GM19372 (cell line): ENCODE measurements around the gene FN1.

Experiments used
- ATAC-seq: cut with Tn5 transposase; IDR thresholded peaks from one replicate; pipeline ENCODE4 v1.9.1; 2021; ENCODE audit warnings: mild to moderate bottlenecking, low read depth, moderate library complexity; ENCODE audit not compliant: unreplicated experiment

The FN1 gene

DNA sequence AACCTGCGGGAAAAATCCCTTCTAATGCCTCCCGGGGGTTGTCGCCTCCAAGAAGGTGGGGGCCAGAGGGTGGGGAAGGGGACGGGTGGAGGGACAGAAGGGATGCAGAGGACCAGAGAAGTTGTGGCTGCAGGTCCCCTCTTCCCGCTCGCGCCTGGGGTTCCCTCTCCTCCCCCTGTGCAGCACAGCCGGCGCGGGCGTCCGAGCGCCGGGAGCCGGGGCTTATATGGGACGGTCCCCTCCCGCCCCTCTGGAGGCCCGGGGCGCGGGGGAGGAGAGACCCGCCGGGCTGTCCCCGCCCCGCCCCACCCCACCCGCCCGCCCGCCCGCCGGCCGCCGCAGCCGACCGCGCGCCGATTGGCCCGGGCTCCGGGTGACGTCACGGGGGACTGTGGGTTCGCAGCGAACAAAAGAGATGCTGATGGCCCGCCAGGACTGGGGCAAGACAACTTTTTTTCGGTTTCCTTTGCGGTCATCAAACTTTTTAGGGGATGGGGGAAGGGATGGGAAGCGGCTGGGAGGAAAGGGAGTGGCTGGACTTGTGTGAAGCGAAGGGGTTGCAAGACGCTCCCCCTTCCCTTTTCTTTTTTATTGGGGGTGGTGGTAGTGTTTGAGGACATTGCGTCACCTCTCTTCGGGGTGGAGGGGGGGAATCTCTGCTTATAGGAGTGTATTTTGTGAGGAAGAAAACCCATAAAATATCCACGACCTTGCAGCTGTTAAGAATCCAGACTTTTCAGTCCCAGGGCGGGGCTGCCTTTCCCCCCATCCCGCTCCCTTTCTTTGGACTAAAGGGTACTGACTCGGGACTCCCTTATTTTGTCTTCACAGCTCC, at the start of gene FN1:
FN1 (minus strand) TSS at position 199 of the 835 bp plus-strand sequence. CDS start 266 bp downstream, outside the sequence.
- peak; percentile 95 for ATAC-seq

DNA sequence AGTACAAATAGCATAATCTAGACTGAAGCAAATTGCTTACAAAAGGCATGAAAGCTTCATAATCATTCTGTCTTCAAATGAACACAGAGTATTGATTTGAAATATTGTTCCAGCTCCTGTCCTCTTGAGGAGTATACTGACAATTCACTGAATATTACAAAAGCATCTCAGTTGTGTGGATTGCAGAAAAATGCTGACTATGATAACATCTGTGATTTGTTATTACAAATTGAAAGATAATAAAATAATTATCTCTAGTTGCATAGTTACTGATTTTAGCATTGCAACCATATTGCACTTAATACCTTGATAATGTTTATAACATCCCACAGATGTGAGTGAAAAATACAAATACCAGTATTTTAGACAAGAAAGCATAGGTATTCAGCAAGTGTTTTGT, 49.2 kb upstream of the FN1 start:
- no peak for ATAC-seq

DNA sequence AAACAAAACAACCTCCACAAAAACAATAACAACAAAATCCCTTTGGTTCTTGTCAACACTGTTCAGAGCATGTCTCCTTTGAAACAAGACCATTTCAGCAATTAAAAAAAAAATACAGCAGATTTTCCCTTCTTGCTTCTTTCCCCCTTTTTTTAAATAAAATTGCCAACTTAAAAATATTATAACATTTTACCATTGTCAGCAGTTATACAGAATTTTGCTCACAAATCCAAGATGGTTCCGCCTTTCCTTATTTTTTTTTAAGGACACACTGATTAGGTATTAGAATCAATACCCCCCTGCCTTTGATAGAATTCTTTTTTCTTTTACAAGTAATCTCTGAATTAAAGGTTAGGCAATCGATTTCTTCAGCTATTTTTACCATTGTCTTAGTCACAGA, 48.7 kb upstream of the FN1 start:
- no peak for ATAC-seq

DNA sequence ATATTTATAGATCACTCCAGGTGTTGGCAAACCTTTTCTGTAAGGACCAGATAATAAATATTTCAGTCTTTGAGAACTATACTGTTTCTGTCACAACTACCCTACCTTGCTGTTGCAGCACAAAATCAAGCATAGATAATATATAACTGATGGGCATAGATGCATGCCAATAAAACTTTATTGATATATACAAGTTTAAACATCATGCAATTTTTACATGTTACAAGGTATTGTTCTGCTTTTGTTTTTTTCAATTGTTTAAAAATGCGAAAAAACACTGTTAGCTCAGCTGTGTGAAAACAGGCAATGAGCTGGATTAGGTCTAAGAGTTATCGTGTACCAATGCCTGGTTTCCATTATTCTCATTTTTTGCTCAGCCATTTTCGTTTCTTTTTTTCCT, 47.6 kb upstream of the FN1 start:
- no peak for ATAC-seq

DNA sequence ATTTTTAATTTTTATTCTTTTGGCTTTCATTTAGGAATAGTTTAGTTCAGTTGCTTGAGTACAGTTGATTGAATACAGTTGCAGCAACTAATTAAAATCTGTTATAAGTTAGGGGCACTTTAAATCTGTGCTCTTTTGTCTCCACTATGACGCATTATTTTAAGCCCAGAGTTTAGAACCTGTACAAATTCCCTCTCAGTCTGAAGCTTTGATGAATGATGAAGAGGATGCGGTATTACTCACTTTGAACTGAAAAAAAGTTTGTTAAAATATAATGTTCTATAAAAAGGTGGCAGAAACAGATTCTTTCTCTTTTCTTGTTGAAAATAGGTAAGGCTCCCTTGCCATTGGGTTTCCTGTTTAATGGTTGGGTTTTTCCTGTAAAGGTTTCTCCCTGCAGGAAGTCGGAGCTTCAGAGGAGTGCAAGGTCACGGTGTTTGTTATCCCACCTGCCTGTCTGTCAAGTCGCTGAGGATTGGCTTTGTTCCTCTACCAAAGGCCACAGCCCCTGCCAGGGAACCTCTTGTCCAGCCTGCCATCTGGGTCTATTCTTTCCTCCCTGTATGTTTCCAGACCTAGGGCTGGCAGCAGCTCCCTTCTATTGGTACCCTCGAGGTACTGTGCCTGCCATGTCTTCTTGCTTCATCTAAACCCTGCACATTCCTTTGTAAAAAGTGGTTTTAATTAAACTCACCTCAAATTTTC, 43.8 kb upstream of the FN1 start:
- no peak for ATAC-seq

DNA sequence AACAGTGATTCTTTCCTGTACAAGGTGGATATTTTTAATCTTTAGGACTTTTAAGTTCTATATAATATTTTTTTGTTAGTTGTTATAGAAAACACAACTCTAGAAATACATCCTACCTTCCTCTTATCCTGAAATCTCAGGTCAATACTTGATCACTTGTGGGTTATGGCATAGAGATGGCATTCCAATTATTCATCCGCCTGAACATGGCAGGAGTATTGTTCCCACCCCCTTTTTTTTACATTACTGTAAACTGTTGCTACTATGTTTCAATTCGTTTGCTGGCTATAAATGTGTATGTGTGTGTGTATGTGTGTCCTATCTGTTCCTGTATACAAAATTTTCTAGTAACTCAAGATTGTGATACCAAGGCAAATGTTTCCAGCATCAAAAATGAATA, 43.3 kb upstream of the FN1 start:
- ATAC-seq = no peak

DNA sequence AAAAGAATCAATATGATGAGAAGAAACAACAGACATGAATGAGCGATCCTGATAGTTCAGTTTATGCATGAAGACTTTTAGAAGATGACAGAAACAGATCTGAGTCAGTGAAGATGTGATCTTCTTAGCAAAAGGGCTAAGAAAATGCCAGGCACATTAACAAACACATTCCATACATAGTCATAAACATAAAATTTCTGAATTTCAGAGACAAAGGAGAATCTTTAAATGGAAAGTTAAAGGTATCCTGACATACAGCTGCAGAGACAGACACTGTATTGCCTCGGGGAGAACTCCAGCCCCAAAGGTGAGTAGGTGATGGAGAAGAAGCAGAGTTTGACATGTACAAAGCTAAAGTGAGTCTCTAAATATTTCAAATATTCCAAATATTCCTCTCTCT, 40.6 kb upstream of the FN1 start:
- no peak for ATAC-seq

DNA sequence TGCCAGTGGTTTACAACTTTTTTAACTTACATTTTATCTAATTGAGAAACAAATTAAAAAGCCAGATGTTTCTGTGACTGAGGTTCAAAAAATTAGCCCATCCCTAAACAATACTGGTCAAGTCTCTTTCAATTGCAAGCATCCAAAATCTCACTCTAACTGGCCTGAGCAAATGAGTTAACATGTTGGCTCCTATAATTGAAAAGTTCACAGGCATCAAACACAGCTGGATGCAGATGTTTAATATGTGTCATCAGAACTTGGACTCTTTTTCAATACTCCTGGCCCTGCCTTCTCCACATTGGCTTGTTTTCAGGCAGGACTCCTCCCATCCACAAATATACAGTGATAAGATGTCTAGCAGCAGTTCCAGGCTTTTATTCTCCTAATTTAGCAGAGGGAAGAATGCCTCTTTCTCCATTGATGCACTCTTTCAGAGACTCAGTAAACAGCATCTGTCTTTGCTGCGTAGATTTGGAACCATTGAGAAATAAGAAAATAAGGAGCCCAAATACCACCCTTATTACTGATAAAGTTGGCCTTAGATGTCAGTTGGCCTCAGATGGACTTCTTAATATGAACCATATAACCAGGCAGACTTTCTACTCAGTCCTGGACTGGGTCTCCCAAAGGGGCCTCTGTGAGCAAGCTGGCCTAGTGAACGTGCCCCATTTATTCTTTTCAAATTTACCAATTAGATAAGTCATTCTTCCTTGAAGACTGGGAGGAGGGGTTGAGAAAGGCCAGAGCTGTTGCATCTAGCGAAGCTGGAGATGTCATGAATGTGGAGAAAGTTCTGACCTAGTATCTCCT, 30.4 kb upstream of the FN1 start:
- no peak for ATAC-seq

DNA sequence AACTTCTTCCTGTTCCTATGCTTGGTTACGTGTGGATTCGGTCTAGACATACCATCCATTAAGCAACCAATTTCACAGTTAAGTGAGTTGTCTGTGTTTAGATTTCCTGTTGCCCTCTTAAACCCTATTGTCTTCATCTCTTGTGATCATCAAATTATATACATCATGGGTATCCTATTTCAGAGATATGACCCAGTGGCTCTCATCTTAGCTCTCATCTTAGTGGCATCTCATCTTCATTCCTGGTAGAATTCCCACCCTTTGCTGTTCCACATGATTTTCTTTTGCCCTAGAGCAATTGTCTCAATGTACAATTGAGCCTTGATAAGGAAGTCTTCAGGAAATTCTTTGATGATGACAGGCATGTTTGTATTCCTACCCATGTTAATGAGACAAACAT, 29.4 kb upstream of the FN1 start:
- no peak for ATAC-seq

DNA sequence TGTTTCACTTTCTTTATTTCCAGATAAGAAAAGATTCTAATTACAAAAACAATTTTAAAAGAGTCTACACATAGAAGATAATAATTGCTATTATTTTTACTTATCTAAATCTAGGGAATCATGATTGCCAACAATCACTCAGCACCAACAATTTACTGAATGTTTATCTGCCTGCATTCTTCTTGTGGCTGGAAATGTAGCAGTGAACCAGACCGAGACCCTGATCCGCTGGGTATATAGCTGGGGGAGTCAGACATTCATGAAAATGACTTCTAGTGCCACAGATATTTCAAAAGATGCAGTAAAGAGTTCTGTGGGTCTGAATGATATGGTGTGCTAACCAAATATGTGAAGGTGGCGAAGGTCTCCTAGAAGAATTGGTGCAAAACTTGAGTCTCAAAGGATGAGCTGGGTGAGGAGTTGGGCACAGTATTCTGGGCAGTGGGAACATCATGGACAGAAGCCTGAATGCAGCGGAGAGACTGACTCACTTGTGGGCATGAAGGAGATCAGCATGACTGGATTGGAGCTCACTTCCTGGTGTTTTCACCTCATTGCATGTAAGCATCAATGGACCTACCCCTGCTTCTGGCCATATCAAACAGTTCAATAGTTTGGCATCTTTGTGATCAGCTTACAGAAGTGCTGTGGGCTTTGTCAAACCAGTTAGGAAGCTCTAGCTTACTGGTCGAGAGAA, 26.1 kb upstream of the FN1 start:
- ATAC-seq = no peak

DNA sequence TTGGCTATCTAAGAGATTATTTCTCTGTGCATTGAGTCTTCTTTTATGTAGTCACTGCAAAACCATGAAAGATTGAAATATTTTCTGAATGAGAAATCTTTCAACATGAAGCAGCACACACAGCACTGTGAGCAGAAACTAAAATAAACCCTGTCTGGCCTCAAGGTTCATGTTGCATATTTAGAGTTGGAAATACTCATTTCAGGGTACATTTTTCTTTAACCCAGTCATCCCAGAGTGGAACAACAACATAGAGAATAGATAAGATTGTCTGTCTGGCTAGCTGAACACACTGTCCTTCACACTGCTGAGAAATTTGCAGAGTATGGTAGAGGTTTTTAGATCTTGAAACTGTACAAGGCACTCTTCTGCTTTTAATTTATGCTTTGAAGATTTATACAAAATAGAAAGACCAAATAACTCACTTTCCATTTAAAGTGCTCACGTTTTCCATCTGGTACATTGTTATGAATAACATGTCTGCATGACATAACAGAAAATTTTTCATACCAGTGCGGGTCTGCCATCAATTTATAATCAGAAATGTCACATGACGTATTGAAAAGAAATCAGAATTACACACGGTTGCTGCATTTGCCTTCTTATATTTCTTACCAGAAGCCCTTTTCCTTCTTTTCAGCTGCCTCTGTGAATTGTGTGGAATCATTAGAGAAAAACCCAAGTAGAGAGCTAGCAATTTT, 25.0 kb upstream of the FN1 start:
- no peak for ATAC-seq

DNA sequence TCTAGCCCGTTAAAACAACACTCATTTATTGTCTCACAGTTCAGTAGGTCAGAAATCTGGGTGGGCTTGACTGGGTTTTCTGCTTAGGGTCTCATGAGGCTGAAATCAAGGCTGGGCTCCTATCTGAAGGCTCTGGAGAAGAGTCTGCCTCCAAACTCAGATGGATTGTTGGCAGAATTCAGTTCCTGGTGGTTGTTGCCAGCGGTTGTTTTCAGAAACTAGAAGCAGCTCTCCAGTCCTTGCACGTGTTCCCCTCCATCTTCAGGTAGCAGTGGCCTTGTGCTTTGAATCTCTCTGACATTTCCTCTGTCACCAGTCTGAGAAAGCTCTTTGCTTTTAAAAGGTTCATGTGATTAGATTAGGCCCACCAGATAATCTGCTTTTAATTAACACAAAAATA, 20.1 kb upstream of the FN1 start:
- no peak for ATAC-seq

DNA sequence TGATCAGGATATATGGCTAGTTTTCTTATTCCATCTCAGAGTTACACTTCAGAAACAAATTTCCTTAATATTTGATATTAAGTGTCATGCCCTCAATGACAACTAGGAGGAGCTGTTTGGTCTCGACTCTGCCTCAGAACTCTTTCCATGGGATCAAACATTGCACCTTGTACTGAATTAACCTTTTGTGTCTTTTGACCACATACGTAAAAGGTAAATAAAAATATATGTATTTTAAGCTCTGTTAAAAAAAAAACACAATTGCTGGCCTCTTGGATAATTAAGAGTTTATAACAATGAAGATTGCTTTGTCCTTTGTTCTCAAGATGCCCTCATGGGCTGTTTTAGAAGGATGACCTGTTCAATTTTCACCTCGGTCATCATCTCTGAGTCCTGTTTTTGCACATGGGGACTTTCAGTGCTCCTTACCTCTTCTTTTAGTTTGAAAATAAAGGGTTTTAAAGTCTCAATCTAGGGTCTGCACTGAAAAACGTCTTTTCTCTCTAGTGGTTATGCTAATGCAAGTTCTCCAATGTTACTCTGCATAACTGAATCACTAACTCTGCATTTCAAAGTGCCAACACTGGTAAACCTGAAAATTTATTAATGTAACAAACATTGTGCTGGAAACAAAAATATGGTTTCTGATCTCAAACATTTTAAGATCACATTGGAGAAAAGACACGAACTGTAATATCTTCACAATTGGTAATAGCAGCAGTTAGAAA, 18.8 kb upstream of the FN1 start:
- ATAC-seq = peak; percentile 78

DNA sequence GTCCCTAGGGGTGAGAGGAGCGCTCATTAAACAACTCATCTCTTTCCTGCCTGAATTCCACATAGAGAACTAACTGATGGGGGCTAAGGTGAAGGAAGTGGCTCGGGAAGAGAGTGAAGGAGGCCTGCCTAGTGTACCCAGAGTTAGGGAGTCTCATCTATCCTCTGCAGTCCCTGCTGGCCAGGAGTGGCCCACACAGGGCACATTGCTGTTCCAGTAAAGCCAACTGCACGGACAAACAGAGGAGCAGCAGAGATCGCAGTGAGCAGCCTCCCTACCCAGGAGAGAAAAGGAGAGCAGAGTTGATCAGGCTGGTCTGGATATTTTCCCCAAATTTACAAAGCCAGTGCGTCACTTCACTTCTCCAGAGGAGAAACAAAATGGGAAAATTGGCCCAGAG, 16.9 kb upstream of the FN1 start:
- no peak for ATAC-seq

DNA sequence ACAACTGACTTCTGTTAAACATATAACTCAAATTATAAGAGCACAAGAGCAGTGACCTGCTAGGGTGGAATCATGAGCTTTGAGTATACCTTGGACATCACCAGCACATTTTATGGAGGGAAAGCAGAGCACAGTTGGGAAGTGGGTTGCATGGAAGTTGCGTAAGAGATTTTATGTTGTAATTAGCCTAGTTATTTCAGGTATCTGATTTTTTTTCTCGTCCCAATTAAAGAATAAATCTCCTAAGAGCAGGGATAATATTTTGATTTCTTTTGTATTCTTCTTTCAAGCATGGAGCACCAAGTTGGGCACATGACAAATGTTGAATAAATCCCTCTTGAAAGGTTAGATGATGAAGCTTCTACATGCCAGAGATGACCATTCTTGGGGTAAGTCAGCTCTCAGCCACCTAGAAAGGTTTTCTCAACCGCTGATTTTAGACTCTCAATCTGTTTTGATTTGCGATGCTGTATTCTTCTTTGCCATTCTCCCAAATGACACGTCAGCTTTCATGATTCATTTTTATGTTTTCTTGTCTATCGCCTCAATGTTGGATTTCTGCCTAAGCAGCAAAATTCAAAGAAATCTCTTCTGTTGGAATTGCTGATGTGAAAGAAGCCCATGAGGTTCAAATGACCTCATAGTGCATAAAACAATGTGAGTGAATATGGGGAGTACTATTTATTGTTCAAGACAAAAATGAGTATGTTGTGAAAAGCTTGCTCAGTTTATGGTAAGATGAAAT, 15.3 kb upstream of the FN1 start:
- ATAC-seq = no peak

DNA sequence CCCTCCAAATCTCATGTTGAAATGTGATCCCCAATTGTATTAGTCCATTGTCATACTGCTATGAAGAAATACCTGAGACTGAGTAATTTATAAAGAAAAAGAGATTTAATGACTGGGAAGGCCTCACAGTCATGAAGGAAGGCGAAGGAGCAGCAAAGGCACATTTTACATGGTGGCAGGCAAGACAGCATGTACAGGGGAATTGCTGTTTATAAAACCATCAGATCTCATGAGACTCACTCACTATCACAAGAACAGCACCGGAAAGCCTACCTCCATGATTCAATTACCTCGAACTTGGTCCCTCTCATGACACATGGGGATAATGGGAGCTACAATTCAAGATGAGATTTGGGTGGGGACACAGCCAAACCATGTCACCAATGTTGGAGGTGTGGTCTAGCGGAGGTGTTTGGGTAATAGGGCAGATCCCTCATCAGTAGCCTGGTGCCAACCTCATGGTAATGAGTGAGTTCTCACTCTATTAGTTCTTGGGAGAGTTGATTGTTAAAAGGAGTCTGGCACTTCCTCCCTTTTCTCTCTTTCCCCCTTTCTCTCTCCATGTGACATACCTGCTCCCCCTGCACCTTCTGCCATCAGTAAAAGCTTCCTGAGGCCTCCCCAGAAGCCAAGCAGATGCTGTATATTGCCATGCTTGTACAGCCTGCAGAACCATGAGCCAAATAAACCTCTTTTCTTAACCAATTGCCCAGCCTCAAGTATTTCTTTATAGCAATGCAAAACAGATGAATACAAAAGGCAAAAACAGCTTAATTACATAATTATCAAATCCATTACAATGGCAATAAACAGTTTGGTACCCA, 14.5 kb upstream of the FN1 start:
- ATAC-seq = no peak

DNA sequence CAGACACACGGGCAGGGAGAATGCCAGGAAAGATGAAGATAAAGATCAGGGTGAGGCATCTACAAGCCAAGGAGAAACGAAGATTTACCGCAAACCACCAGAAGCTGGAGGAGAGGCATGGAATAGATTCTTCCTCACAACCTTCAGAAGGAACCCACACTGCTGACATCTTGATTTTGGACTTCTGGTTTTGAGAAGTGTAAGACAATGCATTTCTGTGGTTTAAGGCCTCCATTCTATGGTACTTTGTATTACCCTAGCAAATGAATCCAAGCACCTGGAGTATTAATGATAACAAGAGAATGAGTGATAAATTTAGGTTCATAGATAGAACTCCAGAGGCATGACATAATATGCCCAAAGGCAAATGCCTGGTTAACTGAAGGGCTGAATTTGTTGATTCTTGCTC, 11.8 kb upstream of the FN1 start:
- ATAC-seq = no peak

DNA sequence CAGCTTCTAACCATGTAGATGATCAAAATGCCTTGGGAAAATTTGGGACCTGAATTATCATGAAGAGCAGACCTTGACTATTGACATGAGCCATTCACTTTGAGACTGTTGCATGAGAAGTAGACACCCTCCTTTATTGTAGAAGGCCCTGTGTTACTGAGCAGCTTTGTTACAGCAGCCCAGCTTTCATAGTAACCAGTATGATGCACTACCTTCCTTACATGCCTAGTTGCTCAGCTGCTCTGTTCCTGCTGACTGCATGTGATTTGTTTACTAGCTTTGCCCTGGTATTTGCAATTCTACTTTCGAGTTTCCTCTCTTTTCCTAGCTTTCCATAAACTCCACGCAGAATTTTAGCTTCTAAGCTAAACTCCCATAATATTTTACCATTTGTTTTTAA, 11.2 kb upstream of the FN1 start:
- ATAC-seq = no peak
